HL-60 (cell line): ENCODE measurements around the gene ZBTB2.

ENCODE experiments used
- DNase-seq, 2 experiments: peaks; one replicate each; pipeline ENCODE4 v3.0.0-alpha.2; 2010 to 2020; ENCODE audit warnings: low read depth in 1 of 2, low spot score in 1 of 2
- H3K27ac ChIP-seq: fragments of 250-450 bp; sonication (Bioruptor Pico); replicated peaks from 2 replicates; pipeline ENCODE4 v1.5.1; 2020; ENCODE audit warnings: mild to moderate bottlenecking, moderate library complexity
- H3K27me3 ChIP-seq: fragments of 250-450 bp; sonication (Bioruptor Pico); 2 replicates; pipeline ENCODE4 v1.5.1; 2021; ENCODE audit warnings: mild to moderate bottlenecking, moderate library complexity; ENCODE audit not compliant: insufficient read depth, poor library complexity, severe bottlenecking
- H3K4me3 ChIP-seq: replicated peaks from 2 replicates; pipeline ENCODE4 v1.5.1; 2011; ENCODE audit warnings: mild to moderate bottlenecking, control low read depth, low read length; ENCODE audit not compliant: insufficient read depth
- CTCF ChIP-seq: IDR thresholded peaks from one replicate; pipeline ENCODE4 v1.5.1; 2011; ENCODE audit warnings: low read length, control low read depth, inconsistent platforms; ENCODE audit not compliant: insufficient read depth
- GABPA ChIP-seq: IDR thresholded peaks from 2 replicates; pipeline ENCODE4 v1.6.1; 2012; ENCODE audit warnings: low read depth
- POLR2AphosphoS5 ChIP-seq: IDR thresholded peaks from 2 replicates; pipeline ENCODE4 v1.6.1; 2012; ENCODE audit warnings: low read depth
- REST ChIP-seq: IDR thresholded peaks from 2 replicates; pipeline ENCODE4 v1.6.1; 2012; ENCODE audit warnings: low read depth; ENCODE audit not compliant: insufficient replicate concordance
- SPI1 ChIP-seq: IDR thresholded peaks from 2 replicates; pipeline ENCODE4 v1.6.1; 2012; ENCODE audit warnings: low read depth, mild to moderate bottlenecking, borderline replicate concordance

Gene ZBTB2

GRCh38 chr6:151375833-151376232 is 15.5 kb downstream of the ZBTB2 start:
- no peak overlapping the region for H3K4me3 ChIP-seq
- H3K27me3 ChIP-seq = no peaks in the 10 kb centered on the region
- H3K27ac ChIP-seq = no peak overlapping the region
- TF ChIP-seq SPI1 = no peak
- no peak for TF ChIP-seq GABPA
- no peak for TF ChIP-seq POLR2AphosphoS5
- no peak for TF ChIP-seq REST
- TF ChIP-seq CTCF = no peak
- DNase-seq = no peak

- DNase-seq = peak; percentile 47 to 49
- no peak overlapping the region for H3K27ac ChIP-seq
- TF ChIP-seq SPI1 = peak; percentile 68; the same call in 1 of the 2 replicates
- TF ChIP-seq REST = no peak
- no peak for TF ChIP-seq CTCF
- H3K4me3 ChIP-seq = no peak overlapping the region
- no peaks in the 10 kb centered on the region for H3K27me3 ChIP-seq
These were observed 17.2 kb downstream of the ZBTB2 start for GRCh38 chr6:151374036-151374683.

- no peak for TF ChIP-seq SPI1
- TF ChIP-seq GABPA = no peak
- TF ChIP-seq REST = no peak
- TF ChIP-seq POLR2AphosphoS5 = no peak
- TF ChIP-seq CTCF = no peak
- Histone ChIP-seq H3K4me3 (no peak overlapping the region), H3K27me3 (no peaks in the 10 kb centered on the region), H3K27ac (no peak overlapping the region)
- no peak for DNase-seq
These were observed 19.2 kb downstream of the ZBTB2 start for GRCh38 chr6:151372164-151372563.
